Peyer's patch (tissue), 4 donors: Measurements from ENCODE around the gene RNF187. TPM values are rescaled to one million over a fixed set of nuclear protein-coding genes. Genes with fewer than 3 reads are reported as not detected.
A peak's percentile ranks its signal among the peaks of the same experiment; 100 is the strongest.

Source experiments
- DNase-seq, 3 donors: peaks; one replicate each; pipeline ENCODE4 v3.0.0-alpha.2; 2017 to 2019
- H3K27ac ChIP-seq, 4 donors: fragments of 200-600 bp; sonication (generic); one replicate each; pipeline ENCODE4 v1.5.1; 2016 to 2019
- H3K27me3 ChIP-seq, 2 donors: fragments of 200-600 bp; sonication (generic); one replicate each; pipeline ENCODE4 v1.5.1; 2019
- H3K36me3 ChIP-seq, 3 donors: fragments of 200-600 bp; sonication (generic); one replicate each; pipeline ENCODE4 v1.5.1; 2016 to 2019
- H3K4me1 ChIP-seq, 4 donors: fragments of 200-600 bp; sonication (generic); one replicate each; pipeline ENCODE4 v1.5.1; 2016 to 2019
- H3K4me3 ChIP-seq, 4 donors: fragments of 200-600 bp; sonication (generic); 1 replicate in 3 of 4; 2 replicates in 1 of 4; pipeline ENCODE4 v1.5.1; 2016 to 2019; ENCODE audit warnings: mild to moderate bottlenecking in 1 of 4
- H3K9me3 ChIP-seq, 4 donors: fragments of 200-600 bp; sonication (generic); one replicate each; pipeline ENCODE4 v1.5.1; 2016 to 2019; ENCODE audit warnings: mild to moderate bottlenecking in 1 of 4
- CTCF ChIP-seq, 6 experiments: fragments of 450-650 bp in 4 of 6; fragments of 200-600 bp in 2 of 6; sonication (generic) in 1 of 6; IDR thresholded peaks; one replicate each; pipeline ENCODE4 v1.5.1; 2017 to 2019; ENCODE audit warnings: antibody characterized with exemption in 6 of 6, mild to moderate bottlenecking in 3 of 6, moderate library complexity in 1 of 6
- POLR2A ChIP-seq, 2 donors: fragments of 450-650 bp; IDR thresholded peaks; one replicate each; pipeline ENCODE4 v1.5.1; 2017; ENCODE audit warnings: antibody characterized with exemption in 2 of 2, mild to moderate bottlenecking in 2 of 2, moderate library complexity in 2 of 2
- total RNA-seq, 4 donors: library from RNA; depleted of rRNA; stranded (reverse); fragments of >200 nt; gene quantifications; one replicate each; pipeline ENCODE4 v1.1.0, GENCODE V29; 2016

Gene RNF187
- total RNA-seq, 4 donors from 2014 or later = 28.9 to 38.9 (median 37.3) TPM

DNA sequence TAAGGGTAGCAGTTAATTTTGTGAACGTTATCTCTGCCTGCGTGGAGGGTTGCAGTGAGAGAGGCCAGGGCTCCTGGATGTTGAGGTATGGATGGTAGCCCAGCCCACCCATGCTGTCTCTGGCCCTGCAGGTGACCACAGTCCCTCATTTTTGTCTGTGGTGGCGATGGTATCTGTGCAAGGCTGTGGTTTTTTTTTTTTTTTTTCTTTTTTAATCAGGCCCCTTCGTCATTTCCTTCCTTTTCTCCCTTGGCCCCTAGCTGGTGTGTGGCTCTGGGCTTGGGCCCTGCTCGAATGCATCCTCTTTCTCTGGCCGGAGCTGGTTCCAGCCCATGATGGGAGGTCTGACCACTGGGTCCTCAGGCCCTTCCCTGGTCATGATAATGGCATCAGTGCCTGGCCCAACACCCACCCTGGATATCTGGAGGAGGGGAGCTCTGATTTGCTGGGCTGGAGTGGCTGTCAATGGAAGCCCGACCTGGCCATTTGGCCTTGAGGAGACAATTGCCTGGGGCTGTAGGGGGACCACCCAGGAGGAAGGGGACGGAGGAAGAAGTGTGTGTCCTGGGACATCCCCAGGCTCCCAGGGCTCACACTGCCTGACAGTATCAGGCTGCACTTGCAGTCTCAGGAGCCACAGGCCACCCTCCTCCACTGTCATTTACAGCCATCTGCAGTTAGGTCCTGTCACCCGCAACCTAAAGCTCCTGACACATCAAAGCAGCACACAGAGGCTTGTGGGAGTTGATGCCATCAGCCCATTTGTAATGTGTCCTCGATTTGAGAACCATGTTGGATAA lies 8.1 kb upstream of the RNF187 start:
- no peaks in the 10 kb centered on the region for H3K27me3 ChIP-seq
- DNase-seq = peak in 1 of 3 donors; percentile 43
- H3K36me3 ChIP-seq = no peaks in the 10 kb centered on the region
- no peaks in the 10 kb centered on the region for H3K9me3 ChIP-seq
- H3K27ac ChIP-seq = peak overlapping the region; percentile 18 to 74 (median 57)
- H3K4me1 ChIP-seq = peaks cover 0 to 9% (median 3%) of the 10 kb centered on the region in 4 donors
- H3K4me3 ChIP-seq = no peak overlapping the region
- TF ChIP-seq CTCF (IDR thresholded peaks at IDR 0.05) (no peak), POLR2A (IDR thresholded peaks at IDR 0.05) (no peak)

DNA sequence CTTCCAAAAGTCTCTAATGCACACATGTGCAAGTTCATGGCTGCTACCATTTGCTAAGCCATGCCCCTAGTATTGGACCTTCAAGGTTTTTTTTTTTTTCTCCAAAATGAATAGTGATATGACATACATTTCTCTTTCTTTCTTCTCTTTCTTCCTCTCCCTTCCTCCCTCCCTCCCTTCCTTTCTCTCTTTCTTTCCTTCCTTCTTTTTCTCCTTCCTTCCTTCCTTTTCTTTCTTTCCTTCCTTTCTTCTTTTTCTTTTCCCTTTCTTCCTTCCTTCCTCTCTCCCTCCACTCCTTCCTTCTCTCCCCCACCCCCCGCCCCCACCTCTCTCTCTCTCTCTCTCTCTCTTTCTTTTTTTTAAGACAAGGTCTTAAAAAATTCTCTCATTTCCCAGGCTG lies 3.4 kb upstream of the RNF187 start:
- H3K4me3 ChIP-seq = no peak overlapping the region
- no peak for DNase-seq
- H3K4me1 ChIP-seq = peaks cover 0 to 21% (median 13%) of the 10 kb centered on the region in 4 donors
- TF ChIP-seq POLR2A (IDR thresholded peaks at IDR 0.05) = no peak
- TF ChIP-seq CTCF (IDR thresholded peaks at IDR 0.05) = no peak
- H3K27ac ChIP-seq = no peak overlapping the region
- no peaks in the 10 kb centered on the region for H3K36me3 ChIP-seq
- H3K27me3 ChIP-seq = no peaks in the 10 kb centered on the region
- H3K9me3 ChIP-seq = no peaks in the 10 kb centered on the region

GRCh38 chr1:228486596-228487335 lies 416 bp upstream of the RNF187 start:
- no peaks in the 10 kb centered on the region for H3K9me3 ChIP-seq
- H3K4me3 ChIP-seq = peak overlapping the region; percentile 59 to 99 (median 86)
- peaks cover 0 to 15% (median 0%) of the 10 kb centered on the region in 3 donors for H3K36me3 ChIP-seq
- DNase-seq = peak; percentile 64 to 84 (median 81)
- peak overlapping the region; percentile 96 to 99 (median 98) for H3K27ac ChIP-seq
- no peaks in the 10 kb centered on the region for H3K27me3 ChIP-seq
- peak in 1 of 6 experiments; percentile 22 for TF ChIP-seq CTCF (IDR thresholded peaks at IDR 0.05)
- peak; percentile 36 to 47 for TF ChIP-seq POLR2A (IDR thresholded peaks at IDR 0.05)
- H3K4me1 ChIP-seq = peaks cover 0 to 32% (median 14%) of the 10 kb centered on the region in 4 donors

GRCh38 chr1:228488125-228488817 lies 1.1 kb downstream of the RNF187 start:
- TF ChIP-seq POLR2A (IDR thresholded peaks at IDR 0.05) = no peak
- TF ChIP-seq CTCF (IDR thresholded peaks at IDR 0.05) = no peak
- no peaks in the 10 kb centered on the region for H3K27me3 ChIP-seq
- peaks cover 0 to 32% (median 14%) of the 10 kb centered on the region in 4 donors for H3K4me1 ChIP-seq
- peak overlapping the region; percentile 96 to 99 (median 98) for H3K27ac ChIP-seq
- peaks cover 0 to 22% (median 0%) of the 10 kb centered on the region in 3 donors for H3K36me3 ChIP-seq
- H3K4me3 ChIP-seq = peak overlapping the region; percentile 59 to 99 (median 86)
- H3K9me3 ChIP-seq = no peaks in the 10 kb centered on the region
- peak in 1 of 3 donors; percentile 45 for DNase-seq
